Brain microvascular endothelial cell (primary cell): Measurements from ENCODE around the gene ADH4.
"Not testable (repeated sequence)": the region's sequence is repeated elsewhere in the genome, so short reads cannot be mapped to it uniquely, and the experiment has no call there.

Source experiments
- DNase-seq: peaks from one replicate; pipeline ENCODE4 v3.0.0-alpha.2; 2020
- H3K27ac ChIP-seq: fragments of 250-450 bp; sonication (Bioruptor Pico); 2 replicates; pipeline ENCODE4 v1.5.1; 2020; ENCODE audit warnings: mild to moderate bottlenecking, moderate library complexity
- H3K27me3 ChIP-seq: fragments of 250-450 bp; sonication (Bioruptor Pico); replicated peaks from 2 replicates; pipeline ENCODE4 v1.5.1; 2020; ENCODE audit warnings: mild to moderate bottlenecking
- H3K36me3 ChIP-seq: fragments of 250-450 bp; sonication (Bioruptor Pico); replicated peaks from 2 replicates; pipeline ENCODE4 v1.5.1; 2020; ENCODE audit warnings: mild to moderate bottlenecking
- H3K4me3 ChIP-seq: 2 replicates; pipeline ENCODE4 v1.5.1; 2011; ENCODE audit warnings: low read depth, mild to moderate bottlenecking, control low read depth, low read length, moderate library complexity
- CTCF ChIP-seq: IDR thresholded peaks from 2 replicates; pipeline ENCODE4 v1.5.1; 2011; ENCODE audit warnings: low read depth, mild to moderate bottlenecking, moderate library complexity, low read length, control low read depth, inconsistent platforms; ENCODE audit errors: missing control alignments
- in situ Hi-C: cut with HindIII; loops from 2 replicates; pipeline ENCODE4 v1.10.0; 2017; ENCODE audit warnings: low sequenced_read_pairs, low pct_ligation_motif_present

ADH4 gene

DNA sequence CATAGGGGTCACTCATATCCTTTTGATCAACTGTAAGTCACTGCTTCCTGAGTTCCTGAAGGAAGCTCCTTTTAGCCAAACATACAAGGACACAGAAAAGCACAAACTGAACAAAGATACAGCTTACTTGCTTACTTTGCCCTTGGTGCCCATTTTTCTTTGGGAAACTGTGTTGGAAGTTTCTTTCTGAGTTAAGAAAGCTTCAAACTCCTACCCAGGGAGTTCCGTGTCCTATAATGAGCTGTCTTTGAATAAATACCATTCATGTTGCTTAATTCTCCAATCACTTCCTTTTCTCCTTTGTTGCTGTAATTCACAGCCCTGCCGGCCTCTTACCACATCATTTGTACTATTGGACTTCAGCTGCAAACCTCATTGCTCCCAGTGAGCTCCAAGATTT, at the start of gene ADH4:
Gene ADH4 (minus strand): TSS at position 228 of the 400 bp plus-strand sequence. CDS start 75 bp downstream, at position 153.
- Histone ChIP-seq H3K4me3 (no peak within 1 kb of the TSS), H3K27ac (no peak within 1 kb of the TSS), H3K36me3 (no peaks in the 10 kb centered on the region), H3K27me3 (no peaks in the 10 kb centered on the region)
- TF ChIP-seq CTCF = no peak
- in situ Hi-C loops = no loop called here
- DNase-seq = no peak

DNA sequence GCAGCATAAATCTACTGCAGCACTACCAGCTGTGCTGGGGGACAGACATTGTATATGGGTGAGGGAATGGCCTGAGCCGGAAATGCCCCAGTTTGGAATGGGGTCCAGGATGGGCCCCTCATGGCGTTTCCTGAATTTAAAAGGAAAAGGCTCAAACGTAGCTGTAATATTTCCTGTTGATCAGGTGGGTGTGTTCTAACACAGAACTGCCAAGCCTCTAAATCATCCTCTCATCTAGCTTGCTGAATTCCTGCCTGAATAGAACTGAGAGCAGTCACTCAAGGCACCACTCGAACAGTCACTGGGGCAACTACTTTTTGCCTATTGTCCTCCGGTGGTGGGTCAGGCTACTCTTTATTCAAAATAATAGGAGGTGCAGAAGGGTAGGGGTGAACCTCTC, 46.2 kb upstream of the ADH4 start:
- in situ Hi-C loops = no loop called here
- Histone ChIP-seq H3K4me3 (no peak overlapping the region), H3K36me3 (no peaks in the 10 kb centered on the region), H3K27ac (no peak overlapping the region), H3K27me3 (no peaks in the 10 kb centered on the region)
- no peak for TF ChIP-seq CTCF
- no peak for DNase-seq

- DNase-seq, H3K27ac ChIP-seq, in situ Hi-C loops, H3K36me3 ChIP-seq, H3K4me3 ChIP-seq, H3K27me3 ChIP-seq: not testable (repeated sequence)
These were observed 45.8 kb upstream of the ADH4 start for GRCh38 chr4:99189900-99190299.

DNA sequence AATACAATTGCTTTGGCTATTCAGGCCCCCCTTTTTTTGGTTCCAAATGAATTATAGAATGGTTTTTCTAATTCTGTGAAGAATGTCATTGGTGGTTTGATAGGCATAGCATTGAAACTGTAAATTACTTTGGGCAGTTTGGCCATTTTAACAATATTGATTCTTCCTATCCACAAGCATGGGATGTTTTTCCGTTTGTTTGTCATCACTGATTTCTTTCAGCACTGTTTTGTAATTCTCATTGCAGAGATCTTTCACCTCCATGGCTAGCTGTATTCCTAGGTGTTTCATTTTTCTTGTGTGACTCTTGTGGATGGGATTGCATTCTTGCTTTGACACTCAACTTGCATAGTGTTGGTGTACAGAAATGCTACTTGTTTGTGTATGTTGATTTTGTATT, 41.9 kb upstream of the ADH4 start:
- Histone ChIP-seq H3K36me3 (no peaks in the 10 kb centered on the region), H3K27ac (no peak overlapping the region), H3K4me3 (no peak overlapping the region), H3K27me3 (no peaks in the 10 kb centered on the region)
- no peak for TF ChIP-seq CTCF
- in situ Hi-C loops = no loop called here
- no peak for DNase-seq

GRCh38 chr4:99185581-99185980, 41.5 kb upstream of the ADH4 start:
- no peak overlapping the region for H3K4me3 ChIP-seq
- H3K27me3 ChIP-seq = no peaks in the 10 kb centered on the region
- no peak overlapping the region for H3K27ac ChIP-seq
- TF ChIP-seq CTCF = no peak
- in situ Hi-C loops = no loop called here
- DNase-seq = no peak
- no peaks in the 10 kb centered on the region for H3K36me3 ChIP-seq

DNA sequence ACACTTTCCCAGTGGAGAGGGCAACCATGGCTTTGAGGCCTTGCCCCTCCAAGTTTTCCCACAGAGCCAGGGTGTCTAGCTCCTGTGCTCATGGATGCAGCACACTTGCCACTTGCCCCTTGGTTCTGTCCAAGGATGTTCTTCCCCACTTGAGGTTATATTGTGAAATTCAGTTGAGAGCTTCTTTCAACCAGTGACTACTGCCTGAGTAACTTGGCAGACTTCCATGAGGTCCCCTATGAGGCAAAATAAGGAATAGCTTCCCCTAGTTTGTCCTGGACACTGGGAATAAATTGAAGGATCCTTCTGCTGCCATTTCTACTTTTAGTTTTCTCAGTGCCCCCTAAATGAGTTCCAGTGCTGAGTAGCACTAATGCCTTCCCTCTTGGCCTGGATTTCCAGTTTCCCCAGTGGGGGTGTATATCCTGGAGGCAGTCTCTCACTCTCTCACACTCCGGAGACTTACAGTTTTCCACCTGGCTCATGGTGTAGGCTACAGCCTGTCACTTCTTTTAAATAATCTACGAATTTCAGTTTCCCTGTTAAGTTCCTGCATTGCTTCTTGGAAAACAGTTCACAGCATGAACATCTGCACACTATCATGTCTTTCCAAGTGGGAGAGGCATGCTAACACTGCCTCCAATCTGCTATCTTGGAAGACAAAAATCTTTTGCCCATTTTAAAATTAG, 36.4 kb upstream of the ADH4 start:
- H3K27ac ChIP-seq = no peak overlapping the region
- in situ Hi-C loops = no loop called here
- H3K4me3 ChIP-seq = no peak overlapping the region
- no peak for TF ChIP-seq CTCF
- no peaks in the 10 kb centered on the region for H3K36me3 ChIP-seq
- no peaks in the 10 kb centered on the region for H3K27me3 ChIP-seq
- DNase-seq = peak; percentile 63
